Measurements from ENCODE around the gene STARD3. TPM values are rescaled to one million over a fixed set of nuclear protein-coding genes. Genes with fewer than 3 reads are reported as not detected.

Gene STARD3
- total RNA-seq, 1 donor from 2014 or later: 62.0 TPM

- Mint-ChIP-seq H3K27me3 (peaks cover 97% of the 10 kb centered on the region), H3K36me3 (peaks cover 4% of the 10 kb centered on the region), H3K4me1 (ENCODE audit: unreplicated experiment) (no peaks in the 10 kb centered on the region), H3K9me3 (no peaks in the 10 kb centered on the region), H3K27ac (no peak overlapping the region), H3K4me3 (no peak overlapping the region)
- DNase-seq (ENCODE audit: extremely low spot score, unreplicated experiment): no peak
- TF ChIP-seq, protein P1, sequence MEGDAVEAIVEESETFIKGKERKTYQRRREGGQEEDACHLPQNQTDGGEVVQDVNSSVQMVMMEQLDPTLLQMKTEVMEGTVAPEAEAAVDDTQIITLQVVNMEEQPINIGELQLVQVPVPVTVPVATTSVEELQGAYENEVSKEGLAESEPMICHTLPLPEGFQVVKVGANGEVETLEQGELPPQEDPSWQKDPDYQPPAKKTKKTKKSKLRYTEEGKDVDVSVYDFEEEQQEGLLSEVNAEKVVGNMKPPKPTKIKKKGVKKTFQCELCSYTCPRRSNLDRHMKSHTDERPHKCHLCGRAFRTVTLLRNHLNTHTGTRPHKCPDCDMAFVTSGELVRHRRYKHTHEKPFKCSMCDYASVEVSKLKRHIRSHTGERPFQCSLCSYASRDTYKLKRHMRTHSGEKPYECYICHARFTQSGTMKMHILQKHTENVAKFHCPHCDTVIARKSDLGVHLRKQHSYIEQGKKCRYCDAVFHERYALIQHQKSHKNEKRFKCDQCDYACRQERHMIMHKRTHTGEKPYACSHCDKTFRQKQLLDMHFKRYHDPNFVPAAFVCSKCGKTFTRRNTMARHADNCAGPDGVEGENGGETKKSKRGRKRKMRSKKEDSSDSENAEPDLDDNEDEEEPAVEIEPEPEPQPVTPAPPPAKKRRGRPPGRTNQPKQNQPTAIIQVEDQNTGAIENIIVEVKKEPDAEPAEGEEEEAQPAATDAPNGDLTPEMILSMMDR (conservative IDR thresholded peaks at IDR 0.05): no peak
Measured at GRCh38 chr17:39599004-39599664, 37.8 kb upstream of the STARD3 start.

DNA sequence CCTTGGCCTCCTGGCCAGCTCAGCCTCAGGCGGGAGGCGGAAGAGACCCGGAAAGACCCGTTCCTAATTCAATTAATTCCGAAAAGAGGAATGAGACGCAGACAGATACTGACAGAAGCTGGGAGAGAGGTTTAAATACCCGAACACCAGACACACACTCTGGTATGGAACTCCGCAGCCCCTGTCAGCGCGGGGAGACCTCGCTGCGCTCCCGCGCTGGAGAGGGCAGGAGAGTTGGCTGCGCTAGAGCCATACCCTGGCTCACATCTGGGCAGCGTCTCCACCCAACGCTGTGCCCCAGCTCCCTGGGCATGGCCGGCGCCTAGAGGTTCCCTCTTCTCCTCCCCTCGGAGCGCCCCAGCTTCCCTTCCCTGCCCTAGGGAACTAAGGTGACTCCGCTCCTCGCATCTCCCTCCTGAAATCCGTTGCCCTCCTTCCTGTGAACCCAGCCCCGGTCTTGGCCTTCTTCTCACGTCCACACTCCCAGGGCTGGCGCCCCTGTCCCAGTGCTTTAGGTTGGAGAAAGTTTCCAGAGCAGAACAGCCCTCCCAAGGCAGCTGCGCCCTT is 37.2 kb upstream of the STARD3 start:
- TF ChIP-seq, protein P1 (conservative IDR thresholded peaks at IDR 0.05): no peak
- H3K4me3 Mint-ChIP-seq: peak overlapping the region; percentile 17
- H3K27ac Mint-ChIP-seq: no peak overlapping the region
- H3K27me3 Mint-ChIP-seq: peaks cover 97% of the 10 kb centered on the region
- H3K9me3 Mint-ChIP-seq: no peaks in the 10 kb centered on the region
- no peaks in the 10 kb centered on the region for H3K4me1 Mint-ChIP-seq (ENCODE audit: unreplicated experiment)
- DNase-seq (ENCODE audit: extremely low spot score, unreplicated experiment): no peak
- H3K36me3 Mint-ChIP-seq: peaks cover 4% of the 10 kb centered on the region

DNA sequence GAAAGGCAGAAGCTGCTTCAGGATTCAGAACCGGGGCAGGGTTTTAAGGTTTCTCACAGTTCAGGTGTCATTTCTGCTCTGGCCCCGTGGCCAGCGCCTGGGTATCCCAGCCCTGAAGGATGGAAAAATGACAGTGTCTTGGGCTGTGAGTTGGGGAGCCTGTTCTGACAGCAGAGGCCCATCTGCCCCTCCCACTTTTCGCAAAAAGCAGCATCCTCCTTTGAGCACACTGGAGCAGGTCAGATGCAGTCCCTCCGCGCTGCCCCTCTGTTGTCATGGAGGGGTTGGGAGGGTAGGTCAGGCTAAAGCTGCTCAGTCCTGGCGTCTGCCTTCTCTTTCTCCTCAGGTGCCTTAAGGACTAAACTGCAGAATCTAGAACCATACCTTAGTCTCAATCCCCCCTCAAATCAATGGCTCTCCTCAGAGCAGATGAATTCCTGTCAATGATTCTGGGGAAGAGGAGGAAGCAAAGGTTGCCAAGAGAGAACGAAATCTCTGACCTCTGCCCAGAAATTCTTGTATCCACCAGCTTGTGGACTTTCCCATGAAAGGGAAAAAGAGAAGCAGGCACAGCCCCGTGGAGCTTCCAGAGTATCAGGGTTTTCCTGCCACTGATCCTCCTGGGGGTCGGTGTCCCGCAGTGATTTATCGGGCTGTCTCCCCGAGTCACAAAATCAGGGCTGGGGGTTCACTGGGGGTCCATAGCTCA is 36.5 kb upstream of the STARD3 start:
- Mint-ChIP-seq H3K9me3 (no peaks in the 10 kb centered on the region), H3K4me1 (ENCODE audit: unreplicated experiment) (no peaks in the 10 kb centered on the region), H3K4me3 (no peak overlapping the region), H3K27ac (no peak overlapping the region), H3K27me3 (peaks cover 97% of the 10 kb centered on the region), H3K36me3 (peaks cover 4% of the 10 kb centered on the region)
- no peak for DNase-seq (ENCODE audit: extremely low spot score, unreplicated experiment)
- TF ChIP-seq, protein P1 (conservative IDR thresholded peaks at IDR 0.05): no peak

GRCh38 chr17:39600997-39601597 is 35.8 kb upstream of the STARD3 start:
- peaks cover 95% of the 10 kb centered on the region for H3K27me3 Mint-ChIP-seq
- H3K9me3 Mint-ChIP-seq: no peaks in the 10 kb centered on the region
- H3K36me3 Mint-ChIP-seq: peaks cover 4% of the 10 kb centered on the region
- TF ChIP-seq, protein P1 (conservative IDR thresholded peaks at IDR 0.05): no peak
- DNase-seq (ENCODE audit: extremely low spot score, unreplicated experiment): no peak
- no peaks in the 10 kb centered on the region for H3K4me1 Mint-ChIP-seq (ENCODE audit: unreplicated experiment)
- no peak overlapping the region for H3K4me3 Mint-ChIP-seq
- peak overlapping the region; percentile 39 for H3K27ac Mint-ChIP-seq

- H3K4me3 Mint-ChIP-seq: no peak overlapping the region
Measured at GRCh38 chr17:39601758-39602532, 35.0 kb upstream of the STARD3 start.

More at GRCh38 chr17:39601758-39602532, 35.0 kb upstream of the STARD3 start:
- no peak for DNase-seq (ENCODE audit: extremely low spot score, unreplicated experiment)
- no peak overlapping the region for H3K27ac Mint-ChIP-seq
- H3K4me1 Mint-ChIP-seq (ENCODE audit: unreplicated experiment): no peaks in the 10 kb centered on the region
- peaks cover 89% of the 10 kb centered on the region for H3K27me3 Mint-ChIP-seq
- H3K36me3 Mint-ChIP-seq: peaks cover 4% of the 10 kb centered on the region
- TF ChIP-seq, protein P1 (conservative IDR thresholded peaks at IDR 0.05): no peak
- no peaks in the 10 kb centered on the region for H3K9me3 Mint-ChIP-seq
